OCI-LY7 (cell line): ENCODE results near the gene CFAP161. TPM values are rescaled to one million over a fixed set of nuclear protein-coding genes. Genes with fewer than 3 reads are reported as not detected.

Experiments used
- BruUV-seq: library from RNA; stranded (reverse); fragments of 400-500 nt; replicated peaks from 2 replicates; lab custom pipeline; 2021; lab: Mats Ljungman, UMichigan
- CTCF ChIA-PET: fragments of 300-600 bp; sonication (Branson Sonifier 250); formaldehyde crosslinking; loops from one replicate; lab custom pipeline; 2022; ENCODE audit warnings: antibody characterized with exemption; ENCODE audit not compliant: unreplicated experiment; lab: Charles Lee
- POLR2A ChIA-PET: fragments of 300-600 bp; sonication (Branson Sonifier 250); formaldehyde crosslinking; loops from one replicate; lab custom pipeline; 2022; ENCODE audit warnings: antibody characterized with exemption; lab: Charles Lee
- DNase-seq: peaks from one replicate; pipeline ENCODE4 v3.0.0-alpha.2; 2015; ENCODE audit warnings: low spot score
- H2AFZ ChIP-seq: fragments of 200-600 bp; sonication (generic), shearing (Covaris generic); 2 replicates; pipeline ENCODE4 v1.6.1; 2014; ENCODE audit warnings: mild to moderate bottlenecking, antibody characterized with exemption, low read length, moderate library complexity
- H3K27ac ChIP-seq: fragments of 200-600 bp; sonication (generic); 2 replicates; pipeline ENCODE4 v1.5.1; 2014; ENCODE audit warnings: mixed run types, low read depth, mild to moderate bottlenecking, moderate library complexity, low read length, inconsistent platforms; ENCODE audit not compliant: poor library complexity, severe bottlenecking
- H3K36me3 ChIP-seq: fragments of 200-600 bp; sonication (generic); 2 replicates; pipeline ENCODE4 v1.6.1; 2014; ENCODE audit warnings: mild to moderate bottlenecking, antibody characterized with exemption, low read length, moderate library complexity, mixed read lengths; ENCODE audit not compliant: insufficient read depth
- H3K4me1 ChIP-seq: fragments of 200-600 bp; sonication (generic); 2 replicates; pipeline ENCODE4 v1.5.1; 2014; ENCODE audit warnings: mild to moderate bottlenecking, low read length; ENCODE audit not compliant: insufficient read depth, poor library complexity, severe bottlenecking
- H3K4me2 ChIP-seq: fragments of 200-600 bp; sonication (generic); 2 replicates; pipeline ENCODE4 v1.6.1; 2014; ENCODE audit warnings: mild to moderate bottlenecking, low read length
- H3K4me3 ChIP-seq: fragments of 200-600 bp; sonication (generic); 2 replicates; pipeline ENCODE4 v1.5.1; 2014; ENCODE audit warnings: mild to moderate bottlenecking, low read depth, low read length; ENCODE audit not compliant: poor library complexity, severe bottlenecking
- H3K79me2 ChIP-seq: fragments of 200-600 bp; sonication (generic); 2 replicates; pipeline ENCODE4 v1.6.1; 2016; ENCODE audit warnings: low read depth, mild to moderate bottlenecking, low read length, moderate library complexity, mixed read lengths; ENCODE audit not compliant: insufficient read depth
- H3K9me2 ChIP-seq: fragments of 200-600 bp; sonication (generic); 2 replicates; pipeline ENCODE4 v1.6.1; 2016; ENCODE audit warnings: mild to moderate bottlenecking, low read length, mixed read lengths; ENCODE audit not compliant: insufficient read depth
- H3K9me3 ChIP-seq: fragments of 200-600 bp; sonication (generic); 2 replicates; pipeline ENCODE4 v1.6.1; 2014; ENCODE audit warnings: mild to moderate bottlenecking, mixed run types, low read length, mixed read lengths
- H4K20me1 ChIP-seq: fragments of 200-600 bp; sonication (generic); 2 replicates; pipeline ENCODE4 v1.6.1; 2014; ENCODE audit warnings: mild to moderate bottlenecking, antibody characterized with exemption, low read length, moderate library complexity, mixed read lengths; ENCODE audit not compliant: insufficient read depth
- EZH2phosphoT487 ChIP-seq: fragments of 200-600 bp; sonication (generic); IDR thresholded peaks from 2 replicates; pipeline ENCODE4 v1.6.1; 2018; ENCODE audit warnings: low read depth, borderline replicate concordance, mild to moderate bottlenecking, mixed run types, antibody characterized with exemption, low read length, moderate library complexity, mixed read lengths
- intact Hi-C: fragments of 100-400 bp; cut with micrococcal nuclease; formaldehyde crosslinking; loops from one replicate; pipeline ENCODE4 v1.10.0; 2022; ENCODE audit not compliant: unreplicated experiment
- total RNA-seq, 2 experiments: library from RNA; depleted of rRNA in 1 of 2; stranded (reverse); fragments of >200 nt in 1 of 2; shearing (Covaris generic) in 1 of 2; gene quantifications; 2 replicates each; pipeline ENCODE4 v1.2.3, GENCODE V29; 2014 to 2022
- TF ChIP-seq, protein P1 (sequence below): fragments of 200-600 bp; sonication (generic); conservative IDR thresholded peaks from 2 replicates; pipeline ENCODE4 v1.5.1; 2014; ENCODE audit warnings: mild to moderate bottlenecking, antibody characterized with exemption, low read length, moderate library complexity, mixed read lengths

Gene CFAP161
- total RNA-seq, 2 experiments from 2014 or later = not detected

DNA sequence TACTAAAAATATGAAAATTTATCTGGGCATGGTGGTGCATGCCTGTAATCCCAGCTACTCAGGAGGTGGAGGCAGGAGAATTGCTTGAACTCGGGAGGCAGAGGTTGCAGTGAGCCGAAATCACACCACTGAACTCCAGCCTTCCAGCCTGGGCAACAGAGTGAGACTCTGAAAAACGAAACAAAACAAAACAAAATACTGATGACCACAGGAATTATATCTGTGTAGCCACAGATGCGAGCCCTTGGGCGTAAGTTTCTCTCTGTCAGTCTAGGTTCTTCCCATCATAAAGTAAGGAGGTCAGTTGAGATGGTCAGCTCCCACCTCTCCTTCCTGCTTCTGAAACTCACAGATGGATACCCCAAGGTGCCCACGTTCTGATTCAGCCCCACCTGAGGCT is 37.7 kb upstream of the CFAP161 start:
- Histone ChIP-seq H3K36me3 (no peaks in the 10 kb centered on the region), H3K27ac (no peak overlapping the region), H3K4me2 (no peak overlapping the region), H4K20me1 (no peaks in the 10 kb centered on the region), H3K9me2 (no peaks in the 10 kb centered on the region), H3K79me2 (no peaks in the 10 kb centered on the region), H3K9me3 (no peaks in the 10 kb centered on the region), H2AFZ (no peak overlapping the region), H3K4me3 (no peak overlapping the region), H3K4me1 (no peaks in the 10 kb centered on the region)
- intact Hi-C loops = no loop called here
- ChIA-PET POLR2A (no interaction called here), CTCF (no interaction called here)
- TF ChIP-seq EZH2phosphoT487 = no peak
- TF ChIP-seq, protein P1, sequence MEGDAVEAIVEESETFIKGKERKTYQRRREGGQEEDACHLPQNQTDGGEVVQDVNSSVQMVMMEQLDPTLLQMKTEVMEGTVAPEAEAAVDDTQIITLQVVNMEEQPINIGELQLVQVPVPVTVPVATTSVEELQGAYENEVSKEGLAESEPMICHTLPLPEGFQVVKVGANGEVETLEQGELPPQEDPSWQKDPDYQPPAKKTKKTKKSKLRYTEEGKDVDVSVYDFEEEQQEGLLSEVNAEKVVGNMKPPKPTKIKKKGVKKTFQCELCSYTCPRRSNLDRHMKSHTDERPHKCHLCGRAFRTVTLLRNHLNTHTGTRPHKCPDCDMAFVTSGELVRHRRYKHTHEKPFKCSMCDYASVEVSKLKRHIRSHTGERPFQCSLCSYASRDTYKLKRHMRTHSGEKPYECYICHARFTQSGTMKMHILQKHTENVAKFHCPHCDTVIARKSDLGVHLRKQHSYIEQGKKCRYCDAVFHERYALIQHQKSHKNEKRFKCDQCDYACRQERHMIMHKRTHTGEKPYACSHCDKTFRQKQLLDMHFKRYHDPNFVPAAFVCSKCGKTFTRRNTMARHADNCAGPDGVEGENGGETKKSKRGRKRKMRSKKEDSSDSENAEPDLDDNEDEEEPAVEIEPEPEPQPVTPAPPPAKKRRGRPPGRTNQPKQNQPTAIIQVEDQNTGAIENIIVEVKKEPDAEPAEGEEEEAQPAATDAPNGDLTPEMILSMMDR = no peak
- DNase-seq = no peak
- no TSS peak for BruUV-seq

DNA sequence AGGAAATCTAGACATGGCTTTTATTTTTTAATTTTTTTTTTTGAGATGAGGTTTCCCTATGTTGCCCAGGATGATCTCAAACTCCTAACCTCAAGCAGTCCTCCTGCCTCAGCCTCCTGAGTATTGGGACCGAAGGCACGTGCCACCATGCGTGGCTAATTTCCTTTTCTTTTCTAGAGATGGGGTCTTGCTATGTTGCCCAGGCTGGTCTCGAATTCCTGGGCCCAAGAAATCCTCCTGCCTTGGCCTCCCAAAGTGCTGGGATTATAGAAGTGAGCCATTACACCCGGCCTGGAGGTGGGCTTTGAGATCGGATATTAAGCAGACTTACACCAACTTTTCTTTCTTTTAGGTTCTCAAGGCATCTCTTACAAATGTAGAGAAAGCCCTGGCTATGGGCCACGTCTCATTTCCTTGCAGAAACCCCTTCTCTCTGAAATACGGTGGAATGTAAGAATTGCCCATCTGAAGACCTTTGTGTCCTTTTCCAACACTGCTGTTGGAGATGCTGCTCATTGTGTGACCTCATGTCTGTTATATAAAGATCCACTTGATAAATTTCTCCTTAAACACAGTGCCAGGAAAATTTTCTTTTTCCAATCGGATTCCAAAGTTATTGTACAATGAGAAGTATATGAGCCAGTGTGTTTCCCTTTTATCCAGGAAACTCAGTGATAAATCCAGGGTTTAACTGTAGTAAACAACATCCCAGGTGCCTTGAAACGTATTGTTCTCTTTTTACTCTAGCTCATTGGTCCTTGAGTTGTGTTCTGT is 36.8 kb upstream of the CFAP161 start:
- intact Hi-C loops = no loop called here
- H3K4me2 ChIP-seq = no peak overlapping the region
- H3K36me3 ChIP-seq = no peaks in the 10 kb centered on the region
- no peak overlapping the region for H3K4me3 ChIP-seq
- no peak overlapping the region for H2AFZ ChIP-seq
- ChIA-PET POLR2A (no interaction called here), CTCF (no interaction called here)
- no peaks in the 10 kb centered on the region for H3K79me2 ChIP-seq
- no TSS peak for BruUV-seq
- no peaks in the 10 kb centered on the region for H3K4me1 ChIP-seq
- no peaks in the 10 kb centered on the region for H3K9me2 ChIP-seq
- H3K27ac ChIP-seq = no peak overlapping the region
- no peak for TF ChIP-seq EZH2phosphoT487
- TF ChIP-seq, protein P1 = no peak
- H3K9me3 ChIP-seq = no peaks in the 10 kb centered on the region
- H4K20me1 ChIP-seq = no peaks in the 10 kb centered on the region
- no peak for DNase-seq

DNA sequence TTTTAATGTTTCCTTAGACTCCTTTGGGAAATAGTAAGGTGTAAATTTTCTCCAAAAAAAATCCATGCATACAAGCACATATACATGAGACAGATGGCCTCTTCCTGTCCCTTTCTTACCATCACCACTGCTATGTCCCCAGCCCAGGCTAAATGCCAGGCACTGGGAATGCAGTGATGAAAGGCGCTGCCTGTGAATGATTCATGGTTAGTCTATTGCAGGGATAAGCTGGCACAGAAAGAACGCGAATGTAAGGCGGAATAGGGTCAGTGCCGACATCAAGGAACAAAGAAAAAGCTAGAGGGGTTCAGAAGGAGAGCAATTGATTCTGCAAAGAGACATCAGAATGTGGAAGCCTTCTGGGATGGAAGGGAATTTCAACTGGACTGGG is 36.2 kb upstream of the CFAP161 start:
- ChIA-PET CTCF (no interaction called here), POLR2A (no interaction called here)
- Histone ChIP-seq H3K27ac (no peak overlapping the region), H3K4me3 (no peak overlapping the region), H2AFZ (no peak overlapping the region), H3K9me2 (no peaks in the 10 kb centered on the region), H3K4me2 (no peak overlapping the region), H3K79me2 (no peaks in the 10 kb centered on the region), H4K20me1 (no peaks in the 10 kb centered on the region), H3K9me3 (no peaks in the 10 kb centered on the region), H3K36me3 (no peaks in the 10 kb centered on the region), H3K4me1 (no peaks in the 10 kb centered on the region)
- TF ChIP-seq, protein P1 = no peak
- no peak for TF ChIP-seq EZH2phosphoT487
- BruUV-seq = no TSS peak
- no peak for DNase-seq
- intact Hi-C loops = no loop called here
